HepG2 (cell line): ENCODE results near the gene RELL2. TPM values are rescaled to one million over a fixed set of nuclear protein-coding genes. Genes with fewer than 3 reads are reported as not detected.

Experiments
- ATAC-seq: fragments of 200-7000 bp; cut with Tn5 transposase; 3 replicates; pipeline ENCODE4 v1.9.1; 2020; ENCODE audit warnings: mild to moderate bottlenecking, moderate library complexity
- BruUV-seq: library from RNA; stranded (reverse); fragments of 400-500 nt; replicated peaks from 2 replicates; lab custom pipeline; 2021; lab: Mats Ljungman, UMichigan
- CTCF ChIA-PET: fragments of 300-600 bp; formaldehyde crosslinking; extraction: SDS; loops from one replicate; lab custom pipeline; 2021; ENCODE audit warnings: low total read pairs, inconsistent platforms, low intra/inter-chr PET ratio; lab: Yijun Ruan, JAX
- POLR2A ChIA-PET: fragments of 350-600 bp; sonication (Branson Sonifier 250); formaldehyde crosslinking; loops from one replicate; lab custom pipeline; 2020; ENCODE audit warnings: antibody characterized with exemption, inconsistent platforms; lab: Yijun Ruan, JAX
- DNase-seq: peaks from one replicate; pipeline ENCODE4 v3.0.0-alpha.2; 2015; ENCODE audit warnings: low spot score
- FAIRE-seq: peaks from 3 replicates; lab custom pipeline; 2011; peaks lifted over from hg19 to GRCh38; lab: Jason Lieb, UNC
- H2AFZ ChIP-seq: one replicate; pipeline ENCODE4 v1.6.1; 2011; ENCODE audit warnings: low read length, inconsistent platforms
- H3K27ac ChIP-seq: fragments of 300-600 bp; 3 replicates; pipeline ENCODE4 v1.8.0; 2011; ENCODE audit warnings: mixed run types, mild to moderate bottlenecking, mixed read lengths, low read length, inconsistent platforms; ENCODE audit not compliant: insufficient read depth; ENCODE audit errors: extremely low read length
- H3K27me3 ChIP-seq, 2 experiments: fragments of 200-600 bp in 1 of 2; 2 replicates in 1 of 2; 3 replicates in 1 of 2; pipeline versions ENCODE4 v1.6.0 to v1.8.0; 2011; ENCODE audit warnings: low read length in 2 of 2, mild to moderate bottlenecking in 2 of 2, moderate library complexity in 2 of 2, inconsistent platforms in 1 of 2; ENCODE audit not compliant: insufficient read depth in 2 of 2, control insufficient read depth in 1 of 2
- H3K36me3 ChIP-seq, 2 experiments: fragments of 200-600 bp in 1 of 2; replicated peaks in 1 of 2; 2 replicates in 1 of 2; 3 replicates in 1 of 2; pipeline versions ENCODE4 v1.5.1 to v1.8.0; 2011; ENCODE audit warnings: low read length in 2 of 2, inconsistent platforms in 1 of 2; ENCODE audit not compliant: insufficient read depth in 2 of 2, control insufficient read depth in 1 of 2
- H3K4me1 ChIP-seq: 2 replicates; pipeline ENCODE4 v1.5.1; 2012; ENCODE audit warnings: low read length, inconsistent platforms; ENCODE audit not compliant: insufficient read depth
- H3K4me2 ChIP-seq: 2 replicates; pipeline ENCODE4 v1.6.0; 2011; ENCODE audit warnings: low read depth, low read length, inconsistent platforms
- H3K4me3 ChIP-seq, 3 experiments: fragments of 200-600 bp in 1 of 3; sonication (generic), shearing (Covaris generic) in 1 of 3; replicated peaks in 1 of 3; 2 replicates each; pipeline ENCODE4 v1.5.1; 2011 to 2016; ENCODE audit warnings: low read length in 3 of 3, inconsistent platforms in 2 of 3, low read depth in 2 of 3, mild to moderate bottlenecking in 2 of 3, control low read depth in 1 of 3, mixed read lengths in 1 of 3; ENCODE audit not compliant: insufficient read depth in 1 of 3
- H3K79me2 ChIP-seq: one replicate; pipeline ENCODE4 v1.6.1; 2011; ENCODE audit warnings: low read length, inconsistent platforms; ENCODE audit not compliant: insufficient read depth
- H3K9ac ChIP-seq: 2 replicates; pipeline ENCODE4 v1.6.0; 2011; ENCODE audit warnings: mild to moderate bottlenecking, low read depth, low read length, inconsistent platforms; ENCODE audit not compliant: insufficient read depth
- H3K9me3 ChIP-seq: 2 replicates; pipeline ENCODE4 v1.5.1; 2012; ENCODE audit warnings: mild to moderate bottlenecking, low read length
- H4K20me1 ChIP-seq: 2 replicates; pipeline ENCODE4 v1.6.0; 2011; ENCODE audit warnings: inconsistent platforms, mild to moderate bottlenecking, low read length, moderate library complexity; ENCODE audit not compliant: insufficient read depth
- DPF2 ChIP-seq: sonication (generic); formaldehyde crosslinking; IDR thresholded peaks from 2 replicates; pipeline ENCODE4 v1.4.0; 2020; ENCODE audit warnings: mild to moderate bottlenecking, low read depth, missing genetic modification reagents, borderline replicate concordance
- JUND ChIP-seq: sonication (generic); formaldehyde crosslinking; IDR thresholded peaks from 2 replicates; pipeline ENCODE4 v1.8.0; 2022; ENCODE audit warnings: mild to moderate bottlenecking, missing genetic modification reagents
- MTF1 ChIP-seq: sonication (generic); formaldehyde crosslinking; IDR thresholded peaks from 2 replicates; pipeline ENCODE4 v1.5.0; 2020; ENCODE audit warnings: missing genetic modification reagents
- PHB2 ChIP-seq: fragments of 450-650 bp; IDR thresholded peaks from 2 replicates; pipeline ENCODE4 v1.6.1; 2018; ENCODE audit not compliant: partially characterized antibody
- RBAK ChIP-seq: sonication (generic); formaldehyde crosslinking; IDR thresholded peaks from 2 replicates; pipeline ENCODE4 v1.5.1; 2020; ENCODE audit warnings: mild to moderate bottlenecking, missing genetic modification reagents
- RBFOX2 ChIP-seq: fragments of 200-400 bp; formaldehyde crosslinking; IDR thresholded peaks from 2 replicates; pipeline ENCODE4 v1.6.1; 2017; ENCODE audit warnings: low read depth, mild to moderate bottlenecking, low read length
- SALL1 ChIP-seq: sonication (generic); formaldehyde crosslinking; IDR thresholded peaks from 2 replicates; pipeline ENCODE4 v1.8.0; 2022; ENCODE audit warnings: mild to moderate bottlenecking, missing genetic modification reagents
- YY1 ChIP-seq: IDR thresholded peaks from 2 replicates; pipeline ENCODE4 v1.6.1; 2011; ENCODE audit warnings: low read length, low read depth, moderate library complexity, mild to moderate bottlenecking; ENCODE audit not compliant: insufficient read depth, insufficient replicate concordance
- ZNF674 ChIP-seq: sonication (generic); formaldehyde crosslinking; IDR thresholded peaks from 2 replicates; pipeline ENCODE4 v1.5.0; 2020; ENCODE audit warnings: low read depth, mild to moderate bottlenecking, missing genetic modification reagents
- ZNF780A ChIP-seq: sonication (generic); formaldehyde crosslinking; IDR thresholded peaks from 2 replicates; pipeline ENCODE4 v1.8.0; 2022; ENCODE audit warnings: mild to moderate bottlenecking, missing genetic modification reagents, moderate library complexity
- WGBS: methylation state at CpG from one replicate; pipeline ENCODE4 v1.1.6; 2017; ENCODE audit warnings: low lambda C conversion rate; 5-methylcytosine and 5-hydroxymethylcytosine counted together
- in situ Hi-C: cut with HindIII; loops from 2 replicates; pipeline ENCODE4 v1.10.0; 2017; ENCODE audit warnings: low pct_unique_long_range_greater_than_20kb; ENCODE audit not compliant: extremely low pct_ligation_motif_present
- intact Hi-C: fragments of 100-400 bp; cut with micrococcal nuclease; formaldehyde crosslinking; loops from one replicate; pipeline ENCODE4 v1.10.0; 2022; ENCODE audit not compliant: unreplicated experiment
- polyA plus RNA-seq, 8 experiments: library from polyadenylated mRNA; depleted of rRNA in 3 of 8; stranded (reverse) in 7 of 8; unstranded in 1 of 8; fragments of >200 nt; fragmentation: Illumina TruSeq in 4 of 8; extraction: Trizol in 4 of 8; gene quantifications; 2 replicates each; pipeline versions ENCODE4 v1.2.1 to v1.2.3, GENCODE V29; 2011 to 2016; ENCODE audit warnings: low read depth in 4 of 8, missing spikeins in 1 of 8, mixed read lengths in 1 of 8; ENCODE audit not compliant: insufficient read depth in 1 of 8
- total RNA-seq, 5 experiments: library from RNA; depleted of rRNA; stranded (reverse); fragments of >200 nt; fragmentation: Illumina TruSeq; extraction: Trizol; gene quantifications; 2 replicates each; pipeline ENCODE4 v1.2.3, GENCODE V29; 2016; ENCODE audit warnings: low read depth in 1 of 5
- TF ChIP-seq, protein P1 (sequence below): sonication (generic); formaldehyde crosslinking; IDR thresholded peaks from 2 replicates; pipeline ENCODE4 v1.4.0; 2020; ENCODE audit warnings: missing genetic modification reagents

The RELL2 gene
- total and polyA plus RNA-seq, 2 of the 13 experiments (the other 11 are each of a cell fraction or from before 2014, with no cell fraction given) = 6.4 to 8.3 TPM

DNA sequence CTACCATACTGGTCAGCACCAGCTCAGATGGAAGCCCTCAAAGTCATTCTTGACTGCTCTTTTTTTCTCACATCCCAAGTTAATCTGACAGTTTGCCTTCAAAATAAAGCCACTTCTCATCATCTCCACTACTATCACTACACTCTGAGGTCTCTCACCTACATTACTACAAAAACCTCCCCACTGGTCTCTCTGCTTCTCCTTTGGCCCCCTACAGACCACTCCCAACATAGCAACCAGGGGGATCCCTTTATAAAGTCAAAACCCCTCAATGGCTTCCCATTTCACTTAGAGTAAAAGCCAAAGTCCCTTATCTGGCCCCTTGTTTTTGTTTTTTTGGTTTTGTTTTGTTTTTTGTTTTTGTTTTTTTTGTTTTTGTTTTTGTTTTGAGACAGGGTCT, 40.6 kb downstream of the RELL2 start (continued):
- no peak for TF ChIP-seq ZNF674

DNA sequence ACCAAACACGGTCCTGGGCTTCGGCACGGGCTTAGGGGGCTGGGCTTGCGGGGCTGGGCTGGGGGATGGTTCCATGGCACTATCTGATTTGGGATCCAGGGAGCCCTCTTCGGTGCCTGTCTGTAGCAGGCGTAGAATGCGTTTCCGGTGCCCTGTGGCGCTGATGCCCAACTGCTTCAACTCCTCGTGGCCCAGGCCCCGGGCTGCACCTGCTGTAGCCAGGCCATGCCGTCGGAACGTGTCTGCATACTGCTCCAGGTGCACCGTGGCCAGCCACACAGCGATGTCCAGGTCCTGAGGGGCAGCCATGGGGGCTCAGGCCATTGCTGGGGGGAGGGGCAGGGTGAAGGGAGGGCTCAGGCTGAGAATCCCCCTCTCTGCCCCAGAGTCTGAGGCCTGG, 43.4 kb downstream of the RELL2 start:
- Histone ChIP-seq H4K20me1 (no peaks in the 10 kb centered on the region), H3K4me2 (no peak overlapping the region), H3K27ac (no peak overlapping the region), H3K4me1 (peaks cover 20% of the 10 kb centered on the region), H3K9me3 (no peaks in the 10 kb centered on the region), H3K9ac (no peak overlapping the region), H3K27me3 (peaks cover 0 to 22% of the 10 kb centered on the region in 2 experiments; a peak in 3 of 5 replicates), H2AFZ (no peak overlapping the region), H3K79me2 (no peaks in the 10 kb centered on the region), H3K36me3 (no peaks in the 10 kb centered on the region), H3K4me3 (no peak overlapping the region)
- WGBS = no CpG with 5 or more reads among the region's 16 CpGs
- ChIA-PET CTCF (no interaction called here), POLR2A (no interaction called here)
- ATAC-seq = no peak
- no peak for FAIRE-seq
- intact Hi-C loops = no loop called here
- in situ Hi-C loops = loop anchor here (25.0 kb wide), 1 partner anchor 457 kb away; no protein-coding TSS in a partner anchor
- DNase-seq = no peak
- no TSS peak for BruUV-seq
- TF ChIP-seq RBAK (CRISPR knock-in tag) (no peak), ZNF780A (CRISPR knock-in tag) (no peak), SALL1 (no peak), DPF2 (CRISPR knock-in tag) (no peak), JUND (CRISPR knock-in tag) (no peak), PHB2 (no peak), RBFOX2 (no peak), MTF1 (CRISPR knock-in tag) (no peak), YY1 (no peak)
- TF ChIP-seq, protein P1, sequence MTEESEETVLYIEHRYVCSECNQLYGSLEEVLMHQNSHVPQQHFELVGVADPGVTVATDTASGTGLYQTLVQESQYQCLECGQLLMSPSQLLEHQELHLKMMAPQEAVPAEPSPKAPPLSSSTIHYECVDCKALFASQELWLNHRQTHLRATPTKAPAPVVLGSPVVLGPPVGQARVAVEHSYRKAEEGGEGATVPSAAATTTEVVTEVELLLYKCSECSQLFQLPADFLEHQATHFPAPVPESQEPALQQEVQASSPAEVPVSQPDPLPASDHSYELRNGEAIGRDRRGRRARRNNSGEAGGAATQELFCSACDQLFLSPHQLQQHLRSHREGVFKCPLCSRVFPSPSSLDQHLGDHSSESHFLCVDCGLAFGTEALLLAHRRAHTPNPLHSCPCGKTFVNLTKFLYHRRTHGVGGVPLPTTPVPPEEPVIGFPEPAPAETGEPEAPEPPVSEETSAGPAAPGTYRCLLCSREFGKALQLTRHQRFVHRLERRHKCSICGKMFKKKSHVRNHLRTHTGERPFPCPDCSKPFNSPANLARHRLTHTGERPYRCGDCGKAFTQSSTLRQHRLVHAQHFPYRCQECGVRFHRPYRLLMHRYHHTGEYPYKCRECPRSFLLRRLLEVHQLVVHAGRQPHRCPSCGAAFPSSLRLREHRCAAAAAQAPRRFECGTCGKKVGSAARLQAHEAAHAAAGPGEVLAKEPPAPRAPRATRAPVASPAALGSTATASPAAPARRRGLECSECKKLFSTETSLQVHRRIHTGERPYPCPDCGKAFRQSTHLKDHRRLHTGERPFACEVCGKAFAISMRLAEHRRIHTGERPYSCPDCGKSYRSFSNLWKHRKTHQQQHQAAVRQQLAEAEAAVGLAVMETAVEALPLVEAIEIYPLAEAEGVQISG (CRISPR knock-in tag) = no peak
